Measurements from ENCODE around the gene TWF2.
"Not testable (repeated sequence)": the region's sequence is repeated elsewhere in the genome, so short reads cannot be mapped to it uniquely, and the experiment has no call there.

Gene TWF2

GRCh38 chr3:52238761-52239701, at the start of gene TWF2:
Gene TWF2 (minus strand): TSS chr3:52239158. CDS start chr3:52239016, 142 bp downstream.
- in situ Hi-C loops (cut with HindIII; ENCODE audit: low sequenced_read_pairs) = loop anchor here (5.0 kb wide), 1 partner anchor 33 kb away; no protein-coding TSS in a partner anchor

GRCh38 chr3:52288674-52289073, 49.7 kb upstream of the TWF2 start:
- in situ Hi-C loops (cut with HindIII; ENCODE audit: low sequenced_read_pairs) = no loop called here

GRCh38 chr3:52286777-52287110, 47.8 kb upstream of the TWF2 start:
- in situ Hi-C loops (cut with HindIII; ENCODE audit: low sequenced_read_pairs) = no loop called here

- in situ Hi-C loops (cut with HindIII; ENCODE audit: low sequenced_read_pairs) = not testable (repeated sequence)
Measured at GRCh38 chr3:52284051-52284450, 45.1 kb upstream of the TWF2 start.

- in situ Hi-C loops (cut with HindIII; ENCODE audit: low sequenced_read_pairs) = no loop called here
Measured at GRCh38 chr3:52283306-52283705, 44.3 kb upstream of the TWF2 start.

- in situ Hi-C loops (cut with HindIII; ENCODE audit: low sequenced_read_pairs) = no loop called here
Measured at GRCh38 chr3:52281981-52282801, 43.2 kb upstream of the TWF2 start.

- in situ Hi-C loops (cut with HindIII; ENCODE audit: low sequenced_read_pairs) = no loop called here
Measured at GRCh38 chr3:52280050-52280461, 41.1 kb upstream of the TWF2 start.

- in situ Hi-C loops (cut with HindIII; ENCODE audit: low sequenced_read_pairs) = loop anchor here (5.0 kb wide), 1 partner anchor 58 kb away; no protein-coding TSS in a partner anchor
Measured at GRCh38 chr3:52279596-52279995, 40.6 kb upstream of the TWF2 start.

- in situ Hi-C loops (cut with HindIII; ENCODE audit: low sequenced_read_pairs) = loop anchor here (5.0 kb wide), 1 partner anchor 59 kb away; no protein-coding TSS in a partner anchor
Measured at GRCh38 chr3:52278510-52279069, 39.6 kb upstream of the TWF2 start, which contains the start of gene WDR82. Gene WDR82 (minus strand): TSS chr3:52278649. CDS start chr3:52278361, 288 bp downstream.

GRCh38 chr3:52277972-52278509, 39.1 kb upstream of the TWF2 start:
- in situ Hi-C loops (cut with HindIII; ENCODE audit: low sequenced_read_pairs) = loop anchor here (5.0 kb wide), 1 partner anchor 59 kb away; no protein-coding TSS in a partner anchor

GRCh38 chr3:52277071-52277964, 38.4 kb upstream of the TWF2 start:
- in situ Hi-C loops (cut with HindIII; ENCODE audit: low sequenced_read_pairs) = loop anchor here (5.0 kb wide), 1 partner anchor 60 kb away; no protein-coding TSS in a partner anchor

GRCh38 chr3:52274781-52275180, 35.8 kb upstream of the TWF2 start:
- in situ Hi-C loops (cut with HindIII; ENCODE audit: low sequenced_read_pairs) = loop anchor here (5.0 kb wide), 2 partner anchors 37 to 63 kb away; partner anchors contain the start of gene TWF2

- in situ Hi-C loops (cut with HindIII; ENCODE audit: low sequenced_read_pairs) = loop anchor here (5.0 kb wide), 1 partner anchor 36 kb away; the partner anchor contains the start of gene TWF2
Measured at GRCh38 chr3:52272831-52273230, 33.9 kb upstream of the TWF2 start.

- in situ Hi-C loops (cut with HindIII; ENCODE audit: low sequenced_read_pairs) = loop anchor here (5.0 kb wide), 1 partner anchor 35 kb away; the partner anchor contains the start of gene TWF2
Measured at GRCh38 chr3:52272172-52272571, 33.2 kb upstream of the TWF2 start.

- in situ Hi-C loops (cut with HindIII; ENCODE audit: low sequenced_read_pairs) = loop anchor here (5.0 kb wide), 1 partner anchor 33 kb away; the partner anchor contains the start of gene TWF2
Measured at GRCh38 chr3:52270252-52270754, 31.3 kb upstream of the TWF2 start.

GRCh38 chr3:52269776-52270175, 30.8 kb upstream of the TWF2 start:
- in situ Hi-C loops (cut with HindIII; ENCODE audit: low sequenced_read_pairs) = loop anchor here (5.0 kb wide), 1 partner anchor 32 kb away; the partner anchor contains the start of gene TWF2

GRCh38 chr3:52268036-52268435, 29.1 kb upstream of the TWF2 start:
- in situ Hi-C loops (cut with HindIII; ENCODE audit: low sequenced_read_pairs) = no loop called here

- in situ Hi-C loops (cut with HindIII; ENCODE audit: low sequenced_read_pairs) = no loop called here
Measured at GRCh38 chr3:52265387-52265786, 26.4 kb upstream of the TWF2 start.

GRCh38 chr3:52262447-52262846, 23.5 kb upstream of the TWF2 start:
- in situ Hi-C loops (cut with HindIII; ENCODE audit: low sequenced_read_pairs) = no loop called here

Measured in endothelial cell of hepatic sinusoid (primary cell).